Stomach (tissue), 4 donors: ENCODE data around the gene XPO4.

Experiments used
- CTCF ChIP-seq, 7 experiments: fragments of 450-650 bp in 4 of 7; fragments of 200-600 bp in 3 of 7; sonication (generic) in 3 of 7; IDR thresholded peaks; one replicate each; pipeline ENCODE4 v1.5.1; 2016 to 2019; ENCODE audit warnings: antibody characterized with exemption in 7 of 7, control low read depth in 2 of 7, mild to moderate bottlenecking in 1 of 7
- EP300 ChIP-seq: sonication (generic); formaldehyde crosslinking; IDR thresholded peaks from one replicate; pipeline ENCODE4 v1.6.1; 2017; ENCODE audit warnings: antibody characterized with exemption

DNA sequence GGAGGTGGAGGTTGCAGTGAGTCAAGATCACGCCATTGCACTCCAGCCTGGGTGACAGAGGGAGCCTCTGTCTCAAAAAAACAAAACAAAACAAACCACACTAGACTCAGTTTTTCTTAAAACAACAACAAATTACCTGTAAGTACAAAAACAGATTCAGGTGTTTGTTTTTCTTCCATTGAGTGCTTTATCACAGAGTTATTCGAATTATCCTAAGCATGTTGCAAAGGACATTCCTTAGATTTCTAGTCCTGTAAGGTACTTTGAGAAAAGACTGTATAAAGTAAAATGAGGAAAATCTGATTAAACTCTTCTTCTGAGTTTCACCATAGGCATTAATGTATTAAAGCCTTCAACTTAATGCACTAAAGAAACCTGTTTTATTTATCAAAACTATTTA, 126.6 kb downstream of the XPO4 start:
- TF ChIP-seq CTCF (IDR thresholded peaks at IDR 0.05): no peak
- no peak for TF ChIP-seq EP300
